GM12878 (cell line): ENCODE results near the gene PALD1. TPM values are rescaled to one million over a fixed set of nuclear protein-coding genes. Genes with fewer than 3 reads are reported as not detected.

Experiments used
- ATAC-seq: fragments of 200-7000 bp; cut with Tn5 transposase; 3 replicates; pipeline ENCODE4 v1.9.1; 2020; ENCODE audit warnings: mild to moderate bottlenecking, moderate library complexity
- BruUV-seq: library from RNA; stranded (reverse); fragments of 400-500 nt; replicated peaks from 2 replicates; lab custom pipeline; 2021; lab: Mats Ljungman, UMichigan
- CTCF ChIA-PET: fragments of 300-600 bp; sonication (Branson Sonifier 250); formaldehyde crosslinking; extraction: SDS; loops from one replicate; lab custom pipeline; 2021; ENCODE audit warnings: inconsistent platforms; lab: Yijun Ruan, JAX
- POLR2A ChIA-PET: fragments of 350-600 bp; formaldehyde crosslinking; extraction: SDS; loops from one replicate; lab custom pipeline; 2021; ENCODE audit warnings: inconsistent platforms; lab: Charles Lee
- RAD21 ChIA-PET: fragments of 300-600 bp; sonication (Branson Sonifier 250); formaldehyde crosslinking; loops from one replicate; lab custom pipeline; 2023; ENCODE audit warnings: antibody characterized with exemption; ENCODE audit not compliant: unreplicated experiment; lab: Charles Lee
- SMC1A ChIA-PET: fragments of 300-600 bp; sonication (Branson Sonifier 250); formaldehyde crosslinking; loops from one replicate; lab custom pipeline; 2023; ENCODE audit not compliant: unreplicated experiment, uncharacterized antibody; lab: Charles Lee
- DNase-seq: peaks from one replicate; pipeline ENCODE4 v3.0.0-alpha.2; 2011; ENCODE audit warnings: low read depth, low spot score
- FAIRE-seq: peaks from 3 replicates; lab custom pipeline; 2011; peaks lifted over from hg19 to GRCh38; lab: Jason Lieb, UNC
- H2AFZ ChIP-seq: 2 replicates; pipeline ENCODE4 v1.6.0; 2011; ENCODE audit warnings: low read depth, low read length, control low read depth; ENCODE audit not compliant: control insufficient read depth
- H3K27ac ChIP-seq: 2 replicates; pipeline ENCODE4 v1.5.1; 2011; ENCODE audit warnings: control low read depth; ENCODE audit not compliant: control insufficient read depth, insufficient read depth
- H3K27me3 ChIP-seq, 2 experiments: replicated peaks in 1 of 2; 2 replicates each; pipeline versions ENCODE4 v1.6.0 to v1.6.1; 2011; ENCODE audit warnings: low read length in 1 of 2; ENCODE audit not compliant: control insufficient read depth in 2 of 2, insufficient read depth in 2 of 2
- H3K36me3 ChIP-seq, 2 experiments: 2 replicates each; pipeline ENCODE4 v1.5.1; 2011; ENCODE audit warnings: low read length in 1 of 2; ENCODE audit not compliant: control insufficient read depth in 2 of 2, insufficient read depth in 2 of 2
- H3K4me1 ChIP-seq: 2 replicates; pipeline ENCODE4 v1.6.1; 2011; ENCODE audit warnings: mild to moderate bottlenecking, low read length, moderate library complexity, mixed read lengths; ENCODE audit not compliant: control insufficient read depth, insufficient read depth
- H3K4me2 ChIP-seq: 2 replicates; pipeline ENCODE4 v1.6.0; 2011; ENCODE audit warnings: control low read depth; ENCODE audit not compliant: control insufficient read depth, insufficient read depth
- H3K4me3 ChIP-seq: fragments of 200-600 bp; sonication (generic); 2 replicates; pipeline ENCODE4 v1.5.1; 2016
- H3K79me2 ChIP-seq: 2 replicates; pipeline ENCODE4 v1.6.0; 2011; ENCODE audit warnings: low read length; ENCODE audit not compliant: control insufficient read depth, insufficient read depth
- H3K9ac ChIP-seq: 2 replicates; pipeline ENCODE4 v1.8.0; 2011; ENCODE audit warnings: low read length, control low read depth, mixed read lengths; ENCODE audit not compliant: control insufficient read depth, insufficient read depth
- H3K9me3 ChIP-seq: replicated peaks from 3 replicates; pipeline ENCODE4 v1.5.1; 2011; ENCODE audit warnings: mild to moderate bottlenecking, low read length; ENCODE audit not compliant: control insufficient read depth, insufficient read depth
- H4K20me1 ChIP-seq: 2 replicates; pipeline ENCODE4 v1.6.0; 2011; ENCODE audit not compliant: control insufficient read depth, insufficient read depth
- BACH1 ChIP-seq: fragments of 450-650 bp; IDR thresholded peaks from 2 replicates; pipeline ENCODE4 v1.6.1; 2017; ENCODE audit warnings: mild to moderate bottlenecking, borderline replicate concordance
- BHLHE40 ChIP-seq, 2 experiments: fragments of 450-650 bp in 1 of 2; IDR thresholded peaks; 2 replicates each; pipeline ENCODE4 v1.6.1; 2011 to 2017; ENCODE audit warnings: low read depth in 2 of 2, borderline replicate concordance in 1 of 2, improper control_type of control experiment in 1 of 2, low read length in 1 of 2, mild to moderate bottlenecking in 1 of 2
- EED ChIP-seq: sonication (generic); IDR thresholded peaks from 2 replicates; pipeline ENCODE4 v1.6.1; 2016; ENCODE audit warnings: antibody characterized with exemption, low read depth
- ESRRA ChIP-seq: IDR thresholded peaks from 2 replicates; pipeline ENCODE4 v1.6.1; 2012; ENCODE audit warnings: mild to moderate bottlenecking, low read length, improper control_type of control experiment
- IRF4 ChIP-seq: IDR thresholded peaks from 2 replicates; pipeline ENCODE4 v1.6.1; 2011; ENCODE audit warnings: low read depth, low read length
- POU2F2 ChIP-seq: IDR thresholded peaks from 3 replicates; pipeline ENCODE4 v1.6.1; 2011; ENCODE audit warnings: low read depth, mild to moderate bottlenecking, low read length, borderline replicate concordance
- TAF1 ChIP-seq: IDR thresholded peaks from 2 replicates; pipeline ENCODE4 v1.6.1; 2011; ENCODE audit warnings: mild to moderate bottlenecking, low read depth, low read length, borderline replicate concordance
- TCF3 ChIP-seq: IDR thresholded peaks from 2 replicates; pipeline ENCODE4 v1.6.1; 2012; ENCODE audit warnings: low read depth, mild to moderate bottlenecking, low read length, borderline replicate concordance; ENCODE audit not compliant: insufficient read depth
- TCF7 ChIP-seq: IDR thresholded peaks from 2 replicates; pipeline ENCODE4 v1.6.1; 2014; ENCODE audit warnings: antibody characterized with exemption, borderline replicate concordance
- ZNF384 ChIP-seq: IDR thresholded peaks from 2 replicates; pipeline ENCODE4 v1.6.1; 2012; ENCODE audit warnings: low read depth, mild to moderate bottlenecking, low read length, improper control_type of control experiment, borderline replicate concordance
- WGBS: methylation state at CpG from one replicate; pipeline ENCODE4 v1.1.6; 2016; ENCODE audit warnings: low lambda C conversion rate; ENCODE audit not compliant: insufficient replicate concordance, insufficient coverage; ENCODE audit errors: missing lambda C conversion rate; 5-methylcytosine and 5-hydroxymethylcytosine counted together
- in situ Hi-C: fragments of 300-500 bp; cut with MboI; formaldehyde crosslinking; loops from 9 replicates; pipeline ENCODE4 v1.14.3; 2018; ENCODE audit warnings: mixed read lengths
- intact Hi-C: fragments of 100-400 bp; cut with micrococcal nuclease; formaldehyde crosslinking; loops from one replicate; pipeline ENCODE4 v1.14.2; 2022; ENCODE audit not compliant: unreplicated experiment
- polyA plus RNA-seq, 11 experiments: library from polyadenylated mRNA; depleted of rRNA in 4 of 11; unstranded in 6 of 11; stranded (reverse) in 5 of 11; fragments of >200 nt; fragmentation: Nextera tagmentation in 4 of 11; fragmentation: Illumina TruSeq in 1 of 11; extraction: Ambion mirVana in 4 of 11; extraction: Trizol in 1 of 11; gene quantifications; 1 replicate in 1 of 11; 2 replicates in 10 of 11; pipeline versions ENCODE4 v1.2.1 to v1.2.3, GENCODE V29; 2011 to 2016; ENCODE audit warnings: inconsistent platforms in 2 of 11, missing spikeins in 2 of 11, low read depth in 1 of 11
- total RNA-seq, 4 experiments: library from RNA; depleted of rRNA in 3 of 4; stranded (reverse); fragments of >200 nt in 3 of 4; fragmentation: Illumina TruSeq in 1 of 4; extraction: Trizol in 1 of 4; gene quantifications; 2 replicates each; pipeline versions ENCODE4 v1.2.1 to v1.2.3, GENCODE V29; 2013 to 2021
- TF ChIP-seq, protein P1 (sequence below): fragments of 450-650 bp; IDR thresholded peaks from 2 replicates; pipeline ENCODE4 v1.6.1; 2016; ENCODE audit warnings: mild to moderate bottlenecking
- TF ChIP-seq, protein P2 (sequence below): fragments of 150-350 bp; IDR thresholded peaks from 2 replicates; pipeline ENCODE4 v1.6.1; 2014; ENCODE audit warnings: mild to moderate bottlenecking, low read depth, low read length
- TF ChIP-seq, protein P3 (sequence below): fragments of 450-650 bp; IDR thresholded peaks from 2 replicates; pipeline ENCODE4 v1.6.1; 2017; ENCODE audit warnings: low read depth, mild to moderate bottlenecking, moderate library complexity

The PALD1 gene
- total and polyA plus RNA-seq, 10 of the 15 experiments (the other 5 are each of a cell fraction or from before 2014, with no cell fraction given) = 0.43 to 20.9 (median 9.0) TPM

DNA sequence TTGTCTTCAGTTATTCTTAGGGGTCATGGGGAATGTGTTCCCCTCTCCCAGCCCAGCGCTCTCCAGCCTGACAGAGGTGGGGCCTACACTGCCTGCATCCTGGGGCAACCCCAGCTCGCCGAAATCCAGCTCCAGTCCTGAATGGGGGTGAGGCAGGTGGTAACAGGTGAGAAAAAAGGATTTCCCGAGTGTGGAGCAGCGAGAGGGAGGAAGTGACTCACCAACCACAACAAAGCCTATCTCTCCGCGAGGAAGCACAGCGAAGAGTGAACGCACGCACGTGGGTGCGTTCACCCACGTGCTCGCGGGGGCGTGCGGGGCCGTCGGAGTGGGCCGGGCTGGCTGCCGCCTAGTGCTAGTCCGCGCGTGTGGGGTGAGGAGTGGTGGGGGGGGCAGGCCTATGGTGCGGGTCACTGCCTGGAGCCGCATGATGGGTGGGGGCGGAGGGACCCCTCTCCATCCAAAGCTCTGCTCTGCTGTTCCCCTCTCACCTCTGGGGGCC lies 855 bp upstream of the PALD1 start:
- peak; percentile 58 for ATAC-seq
- DNase-seq = no peak
- SMC1A ChIA-PET = interaction anchor here (0.7 to 2.9 kb wide), 11 partner anchors 12 to 103 kb away, joined by 3 to 16 read pairs (median 3); no protein-coding TSS in a partner anchor
- H3K9ac ChIP-seq = peak overlapping the region; percentile 81; the same call in 1 of the 2 replicates
- H3K27ac ChIP-seq = no peak overlapping the region
- RAD21 ChIA-PET = interaction anchor here (1.0 to 2.7 kb wide), 8 partner anchors 13 to 256 kb away, joined by 3 to 27 read pairs (median 8); partner anchors contain the start of gene EIF4EBP2
- peak overlapping the region; percentile 64 for H3K4me2 ChIP-seq
- no peaks in the 10 kb centered on the region; a peak in 1 of 4 replicates for H3K27me3 ChIP-seq
- H4K20me1 ChIP-seq = no peaks in the 10 kb centered on the region
- peak; percentile 49 for FAIRE-seq
- no TSS peak for BruUV-seq
- peaks cover 25% of the 10 kb centered on the region for H3K79me2 ChIP-seq
- H3K9me3 ChIP-seq = no peaks in the 10 kb centered on the region
- POLR2A ChIA-PET = interaction anchor here (0.6 to 7.7 kb wide), 2 partner anchors 17 to 21 kb away, joined by 5 to 38 read pairs; no protein-coding TSS in a partner anchor
- H3K4me3 ChIP-seq = peak overlapping the region; percentile 78; the same call in 1 of the 2 replicates
- 7% methylated on average over 23 of the region's 27 CpGs for WGBS
- H3K36me3 ChIP-seq = no peaks in the 10 kb centered on the region; a peak in 1 of 4 replicates
- intact Hi-C loops = loop anchor here (2.0 kb wide), 1 partner anchor 17 kb away; no protein-coding TSS in a partner anchor
- in situ Hi-C loops = no loop called here
- peak overlapping the region; percentile 71; the same call in 1 of the 2 replicates for H2AFZ ChIP-seq
- H3K4me1 ChIP-seq = peaks cover 50% of the 10 kb centered on the region
- CTCF ChIA-PET = interaction anchor here (1.0 to 3.2 kb wide), 8 partner anchors 11 to 114 kb away, joined by 3 to 25 read pairs (median 5); no protein-coding TSS in a partner anchor
- peak; percentile 64 for TF ChIP-seq TCF3
- TF ChIP-seq, protein P1, sequence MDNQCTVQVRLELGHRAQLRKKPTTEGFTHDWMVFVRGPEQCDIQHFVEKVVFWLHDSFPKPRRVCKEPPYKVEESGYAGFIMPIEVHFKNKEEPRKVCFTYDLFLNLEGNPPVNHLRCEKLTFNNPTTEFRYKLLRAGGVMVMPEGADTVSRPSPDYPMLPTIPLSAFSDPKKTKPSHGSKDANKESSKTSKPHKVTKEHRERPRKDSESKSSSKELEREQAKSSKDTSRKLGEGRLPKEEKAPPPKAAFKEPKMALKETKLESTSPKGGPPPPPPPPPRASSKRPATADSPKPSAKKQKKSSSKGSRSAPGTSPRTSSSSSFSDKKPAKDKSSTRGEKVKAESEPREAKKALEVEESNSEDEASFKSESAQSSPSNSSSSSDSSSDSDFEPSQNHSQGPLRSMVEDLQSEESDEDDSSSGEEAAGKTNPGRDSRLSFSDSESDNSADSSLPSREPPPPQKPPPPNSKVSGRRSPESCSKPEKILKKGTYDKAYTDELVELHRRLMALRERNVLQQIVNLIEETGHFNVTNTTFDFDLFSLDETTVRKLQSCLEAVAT = peak; percentile 50; the same call in 1 of the 2 replicates
- no peak for TF ChIP-seq POU2F2
- TF ChIP-seq, protein P2, sequence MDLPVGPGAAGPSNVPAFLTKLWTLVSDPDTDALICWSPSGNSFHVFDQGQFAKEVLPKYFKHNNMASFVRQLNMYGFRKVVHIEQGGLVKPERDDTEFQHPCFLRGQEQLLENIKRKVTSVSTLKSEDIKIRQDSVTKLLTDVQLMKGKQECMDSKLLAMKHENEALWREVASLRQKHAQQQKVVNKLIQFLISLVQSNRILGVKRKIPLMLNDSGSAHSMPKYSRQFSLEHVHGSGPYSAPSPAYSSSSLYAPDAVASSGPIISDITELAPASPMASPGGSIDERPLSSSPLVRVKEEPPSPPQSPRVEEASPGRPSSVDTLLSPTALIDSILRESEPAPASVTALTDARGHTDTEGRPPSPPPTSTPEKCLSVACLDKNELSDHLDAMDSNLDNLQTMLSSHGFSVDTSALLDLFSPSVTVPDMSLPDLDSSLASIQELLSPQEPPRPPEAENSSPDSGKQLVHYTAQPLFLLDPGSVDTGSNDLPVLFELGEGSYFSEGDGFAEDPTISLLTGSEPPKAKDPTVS = no peak
- peak; percentile 93 for TF ChIP-seq EED
- TF ChIP-seq ZNF384 = no peak
- TF ChIP-seq BACH1 = peak; percentile 25; the same call in 1 of the 2 replicates
- TF ChIP-seq, protein P3, sequence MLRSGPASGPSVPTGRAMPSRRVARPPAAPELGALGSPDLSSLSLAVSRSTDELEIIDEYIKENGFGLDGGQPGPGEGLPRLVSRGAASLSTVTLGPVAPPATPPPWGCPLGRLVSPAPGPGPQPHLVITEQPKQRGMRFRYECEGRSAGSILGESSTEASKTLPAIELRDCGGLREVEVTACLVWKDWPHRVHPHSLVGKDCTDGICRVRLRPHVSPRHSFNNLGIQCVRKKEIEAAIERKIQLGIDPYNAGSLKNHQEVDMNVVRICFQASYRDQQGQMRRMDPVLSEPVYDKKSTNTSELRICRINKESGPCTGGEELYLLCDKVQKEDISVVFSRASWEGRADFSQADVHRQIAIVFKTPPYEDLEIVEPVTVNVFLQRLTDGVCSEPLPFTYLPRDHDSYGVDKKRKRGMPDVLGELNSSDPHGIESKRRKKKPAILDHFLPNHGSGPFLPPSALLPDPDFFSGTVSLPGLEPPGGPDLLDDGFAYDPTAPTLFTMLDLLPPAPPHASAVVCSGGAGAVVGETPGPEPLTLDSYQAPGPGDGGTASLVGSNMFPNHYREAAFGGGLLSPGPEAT = peak; percentile 80; the same call in 1 of the 2 replicates
- TF ChIP-seq TCF7 = peak; percentile 99
- TF ChIP-seq ESRRA = no peak
- peak; percentile 55; the same call in 1 of the 2 replicates for TF ChIP-seq IRF4
- no peak for TF ChIP-seq TAF1
- TF ChIP-seq BHLHE40 (IDR thresholded peaks at IDR 0.05; ENCODE audit: borderline replicate concordance in 1 of 2, low read depth in 2 of 2, low read length in 1 of 2) = peak; percentile 89 to 96
